Erythroblast (primary cell): ENCODE data around the gene PYY.

Experiments
- GATA1 ChIP-seq: IDR thresholded peaks from 2 replicates; pipeline ENCODE4 v1.6.1; 2011; ENCODE audit warnings: low read depth, mild to moderate bottlenecking, control low read depth, low read length, moderate library complexity
- POLR2A ChIP-seq: IDR thresholded peaks from 2 replicates; pipeline ENCODE4 v1.6.1; 2011; ENCODE audit warnings: mild to moderate bottlenecking, low read length

- no peak for TF ChIP-seq POLR2A
- no peak for TF ChIP-seq GATA1
These were observed 47.5 kb downstream of the PYY start for GRCh38 chr17:43905985-43906852.
